Keratinocyte (primary cell): Measurements from ENCODE around the gene COL16A1.

Source experiments
- CTCF ChIP-seq, 3 experiments: IDR thresholded peaks in 1 of 3; conservative IDR thresholded peaks in 1 of 3; optimal IDR thresholded peaks in 1 of 3; 2 replicates in 2 of 3; 3 replicates in 1 of 3; pipeline versions ENCODE3 to v1.5.1; 2011; ENCODE audit warnings: low read length in 3 of 3, mild to moderate bottlenecking in 3 of 3, moderate library complexity in 2 of 3, control low read depth in 1 of 3, inconsistent platforms in 1 of 3; ENCODE audit not compliant: insufficient read depth in 2 of 3; ENCODE audit errors: extremely low read depth in 1 of 3
- EZH2 ChIP-seq: IDR thresholded peaks from one replicate; pipeline ENCODE4 v1.6.1; 2012; ENCODE audit warnings: inconsistent platforms, mild to moderate bottlenecking, low read length, moderate library complexity

- no peak for TF ChIP-seq CTCF (optimal IDR thresholded peaks at IDR 0.05 in 1 of 3, IDR thresholded peaks at IDR 0.05 in 1 of 3, conservative IDR thresholded peaks at IDR 0.05 in 1 of 3; ENCODE audit: extremely low read depth in 1 of 3, insufficient read depth in 2 of 3, low read length in 3 of 3)
- TF ChIP-seq EZH2: no peak
These were observed 40.5 kb upstream of the COL16A1 start for GRCh38 chr1:31744165-31744888.
